ENCODE data around the gene PHACTR3.
A peak's percentile ranks its signal among the peaks of the same experiment; 100 is the strongest.
"Not testable (repeated sequence)": the region's sequence is repeated elsewhere in the genome, so short reads cannot be mapped to it uniquely, and the experiment has no call there.

PHACTR3 gene

GRCh38 chr20:59603781-59604541 lies at the start of gene PHACTR3:
Gene PHACTR3 (plus strand): TSS chr20:59604540. CDS start chr20:59605015, 475 bp downstream.
- DNase-seq (ENCODE audit: low read depth): no peak

GRCh38 chr20:59557733-59558529 lies 46.4 kb upstream of the PHACTR3 start:
- DNase-seq (ENCODE audit: low read depth): not testable (repeated sequence)

- DNase-seq (ENCODE audit: low read depth): no peak
Observed at GRCh38 chr20:59559024-59559817, 45.1 kb upstream of the PHACTR3 start.

- no peak for DNase-seq (ENCODE audit: low read depth)
Observed at GRCh38 chr20:59559863-59560262, 44.5 kb upstream of the PHACTR3 start.

GRCh38 chr20:59560588-59561227 lies 43.6 kb upstream of the PHACTR3 start:
- DNase-seq (ENCODE audit: low read depth): peak; percentile 32

GRCh38 chr20:59561228-59561605 lies 43.1 kb upstream of the PHACTR3 start:
- DNase-seq (ENCODE audit: low read depth): no peak

- DNase-seq (ENCODE audit: low read depth): no peak
Observed at GRCh38 chr20:59561614-59562277, 42.6 kb upstream of the PHACTR3 start.

- DNase-seq (ENCODE audit: low read depth): no peak
Observed at GRCh38 chr20:59564171-59564570, 40.2 kb upstream of the PHACTR3 start.

GRCh38 chr20:59564943-59565342 lies 39.4 kb upstream of the PHACTR3 start:
- no peak for DNase-seq (ENCODE audit: low read depth)

- no peak for DNase-seq (ENCODE audit: low read depth)
Observed at GRCh38 chr20:59565768-59566461, 38.4 kb upstream of the PHACTR3 start.

- no peak for DNase-seq (ENCODE audit: low read depth)
Observed at GRCh38 chr20:59566631-59567524, 37.5 kb upstream of the PHACTR3 start.

GRCh38 chr20:59567585-59568508 lies 36.5 kb upstream of the PHACTR3 start:
- DNase-seq (ENCODE audit: low read depth): no peak

GRCh38 chr20:59568509-59569024 lies 35.8 kb upstream of the PHACTR3 start:
- no peak for DNase-seq (ENCODE audit: low read depth)

- no peak for DNase-seq (ENCODE audit: low read depth)
Observed at GRCh38 chr20:59569305-59569704, 35.0 kb upstream of the PHACTR3 start.

GRCh38 chr20:59571151-59571550 lies 33.2 kb upstream of the PHACTR3 start:
- no peak for DNase-seq (ENCODE audit: low read depth)

GRCh38 chr20:59571551-59572314 lies 32.6 kb upstream of the PHACTR3 start:
- peak; percentile 38 for DNase-seq (ENCODE audit: low read depth)

GRCh38 chr20:59572515-59572914 lies 31.8 kb upstream of the PHACTR3 start:
- DNase-seq (ENCODE audit: low read depth): no peak

GRCh38 chr20:59573837-59574236 lies 30.5 kb upstream of the PHACTR3 start:
- no peak for DNase-seq (ENCODE audit: low read depth)

Data from iris pigment epithelial cell (primary cell).